Measurements from ENCODE around the gene PCSK1N. TPM values are rescaled to one million over a fixed set of nuclear protein-coding genes. Genes with fewer than 3 reads are reported as not detected.

The PCSK1N gene
- total and polyA plus RNA-seq, 2 experiments from 2014 or later: 7.1 to 8.7 TPM

DNA sequence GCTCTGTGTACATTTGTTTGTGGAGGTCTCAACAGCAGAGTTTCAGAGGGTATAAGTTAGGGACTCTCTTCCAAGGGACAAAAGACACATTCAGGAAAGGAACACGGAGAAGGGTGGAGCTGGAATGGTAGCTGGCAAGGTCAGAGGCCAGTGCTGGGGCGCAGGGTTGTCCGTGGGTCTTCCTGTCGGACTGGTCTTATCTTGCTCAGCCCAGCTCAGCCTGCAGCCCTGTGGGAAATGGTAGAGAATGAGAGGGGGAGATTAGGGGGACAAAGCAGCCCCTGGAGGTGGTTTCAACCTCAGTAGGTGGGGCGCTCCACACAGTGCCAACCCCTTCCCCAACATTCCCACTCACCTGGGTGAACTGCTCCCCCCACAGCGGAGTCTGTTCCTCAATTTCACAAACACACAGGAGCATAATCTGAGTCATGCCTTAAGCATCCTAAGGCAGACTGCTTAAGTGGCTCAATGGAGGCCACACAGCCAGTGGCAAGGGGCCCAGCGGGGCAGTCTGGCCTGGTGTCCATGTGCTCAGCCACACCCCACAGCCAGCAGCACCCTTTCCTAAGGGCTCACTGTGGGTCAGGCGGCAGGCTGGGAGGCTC lies 40.4 kb downstream of the PCSK1N start:
- TF ChIP-seq, protein P1, sequence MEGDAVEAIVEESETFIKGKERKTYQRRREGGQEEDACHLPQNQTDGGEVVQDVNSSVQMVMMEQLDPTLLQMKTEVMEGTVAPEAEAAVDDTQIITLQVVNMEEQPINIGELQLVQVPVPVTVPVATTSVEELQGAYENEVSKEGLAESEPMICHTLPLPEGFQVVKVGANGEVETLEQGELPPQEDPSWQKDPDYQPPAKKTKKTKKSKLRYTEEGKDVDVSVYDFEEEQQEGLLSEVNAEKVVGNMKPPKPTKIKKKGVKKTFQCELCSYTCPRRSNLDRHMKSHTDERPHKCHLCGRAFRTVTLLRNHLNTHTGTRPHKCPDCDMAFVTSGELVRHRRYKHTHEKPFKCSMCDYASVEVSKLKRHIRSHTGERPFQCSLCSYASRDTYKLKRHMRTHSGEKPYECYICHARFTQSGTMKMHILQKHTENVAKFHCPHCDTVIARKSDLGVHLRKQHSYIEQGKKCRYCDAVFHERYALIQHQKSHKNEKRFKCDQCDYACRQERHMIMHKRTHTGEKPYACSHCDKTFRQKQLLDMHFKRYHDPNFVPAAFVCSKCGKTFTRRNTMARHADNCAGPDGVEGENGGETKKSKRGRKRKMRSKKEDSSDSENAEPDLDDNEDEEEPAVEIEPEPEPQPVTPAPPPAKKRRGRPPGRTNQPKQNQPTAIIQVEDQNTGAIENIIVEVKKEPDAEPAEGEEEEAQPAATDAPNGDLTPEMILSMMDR (IDR thresholded peaks at IDR 0.05; ENCODE audit: low read depth, low read length): no peak
- Histone ChIP-seq H3K27ac (no peak overlapping the region), H3K27me3 (no peaks in the 10 kb centered on the region), H3K4me3 (no peak overlapping the region), H3K36me3 (no peaks in the 10 kb centered on the region), H3K4me1 (ENCODE audit: low read depth) (no peaks in the 10 kb centered on the region), H3K9me3 (ENCODE audit: low read depth) (no peaks in the 10 kb centered on the region)
- DNase-seq (ENCODE audit: low read depth in 1 of 2, low spot score in 1 of 2): peak; percentile 11 to 67

DNA sequence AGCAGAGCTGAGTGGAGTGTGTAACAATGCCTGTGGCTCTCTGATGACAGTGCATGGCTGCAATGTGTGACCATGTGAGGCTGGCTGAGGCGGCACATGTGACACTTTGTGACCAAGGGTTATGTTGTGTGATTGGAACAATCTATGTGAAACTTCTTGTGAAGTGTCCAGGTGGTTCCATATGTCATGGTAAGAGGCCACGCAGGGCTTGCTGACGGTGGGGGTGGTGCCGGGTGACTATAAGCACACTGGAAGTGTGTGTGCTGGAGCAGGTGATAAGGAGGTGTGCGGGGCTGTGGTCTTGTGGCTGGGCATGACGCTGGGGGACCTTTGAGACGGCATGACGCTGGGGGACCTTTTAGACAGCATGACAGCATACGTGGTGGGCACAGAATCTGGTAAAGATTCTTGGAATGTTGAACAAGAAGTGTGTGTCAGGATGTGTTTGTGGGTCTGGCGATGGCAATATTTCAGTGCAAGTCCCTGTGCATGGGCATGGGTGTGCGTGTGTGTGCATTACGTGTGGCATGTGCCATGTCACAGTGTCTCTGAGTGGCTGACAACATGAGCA lies 41.0 kb downstream of the PCSK1N start:
- H3K36me3 ChIP-seq: no peaks in the 10 kb centered on the region
- H3K4me1 ChIP-seq (ENCODE audit: low read depth): no peaks in the 10 kb centered on the region
- DNase-seq (ENCODE audit: low read depth in 1 of 2, low spot score in 1 of 2): no peak
- no peak overlapping the region for H3K4me3 ChIP-seq
- H3K27ac ChIP-seq: no peak overlapping the region
- TF ChIP-seq, protein P1 (IDR thresholded peaks at IDR 0.05; ENCODE audit: low read depth, low read length): no peak
- H3K9me3 ChIP-seq (ENCODE audit: low read depth): no peaks in the 10 kb centered on the region
- H3K27me3 ChIP-seq: no peaks in the 10 kb centered on the region

DNA sequence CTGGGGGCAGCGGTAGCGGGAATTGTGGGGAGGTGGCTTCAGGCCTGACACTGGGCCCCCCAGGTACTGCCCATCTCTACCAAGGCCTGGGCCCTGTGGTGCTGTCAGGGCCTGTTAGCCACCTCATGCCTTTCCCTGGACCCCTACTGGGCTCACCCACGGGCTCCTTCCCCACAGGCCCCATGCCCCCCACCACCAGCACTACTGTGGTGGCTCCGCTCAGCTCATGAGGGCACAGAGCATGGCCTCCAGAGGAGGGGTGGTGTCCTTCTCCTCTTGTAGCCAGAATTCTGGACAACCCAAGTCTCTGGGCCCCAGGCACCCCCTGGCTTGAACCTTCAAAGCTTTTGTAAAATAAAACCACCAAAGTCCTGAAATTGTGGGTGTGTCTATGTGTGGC lies 41.5 kb downstream of the PCSK1N start:
- Histone ChIP-seq H3K9me3 (ENCODE audit: low read depth) (no peaks in the 10 kb centered on the region), H3K27ac (no peak overlapping the region), H3K27me3 (no peaks in the 10 kb centered on the region), H3K4me3 (no peak overlapping the region), H3K36me3 (no peaks in the 10 kb centered on the region), H3K4me1 (ENCODE audit: low read depth) (no peaks in the 10 kb centered on the region)
- TF ChIP-seq, protein P1 (IDR thresholded peaks at IDR 0.05; ENCODE audit: low read depth, low read length): no peak
- no peak for DNase-seq (ENCODE audit: low read depth in 1 of 2, low spot score in 1 of 2)

DNA sequence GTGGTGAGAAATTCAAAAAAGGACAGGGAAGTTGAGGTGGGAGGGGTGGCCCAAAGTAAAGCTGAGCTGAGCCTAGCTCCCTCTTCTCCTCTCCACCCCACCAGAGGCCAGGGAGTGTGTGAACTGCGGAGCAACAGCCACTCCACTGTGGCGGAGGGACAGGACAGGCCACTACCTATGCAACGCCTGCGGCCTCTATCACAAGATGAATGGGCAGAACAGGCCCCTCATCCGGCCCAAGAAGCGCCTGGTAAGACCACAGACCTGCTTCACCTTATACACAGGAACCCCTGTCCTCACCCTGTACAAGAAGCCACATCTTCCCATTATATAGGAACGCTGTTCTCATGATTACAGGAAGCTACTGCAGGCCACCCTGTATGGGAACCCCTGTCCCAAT lies 43.2 kb downstream of the PCSK1N start:
- Histone ChIP-seq H3K4me1 (ENCODE audit: low read depth) (no peaks in the 10 kb centered on the region), H3K27me3 (no peaks in the 10 kb centered on the region), H3K4me3 (no peak overlapping the region), H3K27ac (no peak overlapping the region), H3K36me3 (no peaks in the 10 kb centered on the region), H3K9me3 (ENCODE audit: low read depth) (no peaks in the 10 kb centered on the region)
- DNase-seq (ENCODE audit: low read depth in 1 of 2, low spot score in 1 of 2): no peak
- TF ChIP-seq, protein P1 (IDR thresholded peaks at IDR 0.05; ENCODE audit: low read depth, low read length): no peak

DNA sequence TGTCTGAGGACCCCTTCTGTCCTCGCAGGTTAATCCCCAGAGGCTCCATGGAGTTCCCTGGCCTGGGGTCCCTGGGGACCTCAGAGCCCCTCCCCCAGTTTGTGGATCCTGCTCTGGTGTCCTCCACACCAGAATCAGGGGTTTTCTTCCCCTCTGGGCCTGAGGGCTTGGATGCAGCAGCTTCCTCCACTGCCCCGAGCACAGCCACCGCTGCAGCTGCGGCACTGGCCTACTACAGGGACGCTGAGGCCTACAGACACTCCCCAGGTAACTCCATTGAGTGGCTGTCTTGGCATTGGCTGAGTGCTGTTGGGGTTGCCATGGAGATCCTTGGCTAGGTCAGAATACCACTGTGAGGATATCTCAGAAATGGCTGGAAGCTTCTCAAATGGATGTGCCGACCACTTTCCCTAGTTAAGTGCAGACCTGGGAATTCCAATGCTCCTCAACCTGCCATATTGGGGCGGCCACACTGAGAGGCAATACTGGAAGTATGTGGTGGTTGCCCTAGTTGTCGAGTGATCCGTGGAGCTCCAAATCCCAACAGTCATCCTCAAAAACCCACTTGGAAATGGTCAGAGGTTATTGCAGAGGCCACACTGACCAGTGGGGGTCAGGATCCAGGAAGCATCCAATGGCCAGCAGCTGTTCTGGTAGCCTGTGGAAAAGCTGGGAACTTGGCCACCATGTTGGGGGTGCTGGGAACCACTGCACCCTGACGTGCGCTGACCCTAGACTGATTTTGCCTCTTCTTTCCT lies 44.2 kb downstream of the PCSK1N start:
- Histone ChIP-seq H3K27ac (no peak overlapping the region), H3K4me3 (no peak overlapping the region), H3K27me3 (no peaks in the 10 kb centered on the region), H3K9me3 (ENCODE audit: low read depth) (no peaks in the 10 kb centered on the region), H3K4me1 (ENCODE audit: low read depth) (no peaks in the 10 kb centered on the region), H3K36me3 (no peaks in the 10 kb centered on the region)
- DNase-seq (ENCODE audit: low read depth in 1 of 2, low spot score in 1 of 2): no peak
- TF ChIP-seq, protein P1 (IDR thresholded peaks at IDR 0.05; ENCODE audit: low read depth, low read length): no peak
